BJ (cell line): Measurements from ENCODE around the gene DLG1. TPM values are rescaled to one million over a fixed set of nuclear protein-coding genes. Genes with fewer than 3 reads are reported as not detected.

Source experiments
- CTCF ChIA-PET: fragments of 350-600 bp; formaldehyde crosslinking; extraction: SDS; loops from one replicate; lab custom pipeline; 2021; ENCODE audit warnings: antibody characterized with exemption, inconsistent platforms; lab: Yijun Ruan, JAX
- POLR2A ChIA-PET: fragments of 300-600 bp; sonication (Branson Sonifier 250); formaldehyde crosslinking; extraction: SDS; loops from one replicate; lab custom pipeline; 2021; ENCODE audit warnings: antibody characterized with exemption; lab: Charles Lee
- DNase-seq: peaks from one replicate; pipeline ENCODE4 v3.0.0-alpha.2; 2011; ENCODE audit warnings: low read depth
- H3K27me3 ChIP-seq: 2 replicates; pipeline ENCODE4 v1.6.0; 2011; ENCODE audit warnings: low read length; ENCODE audit not compliant: control insufficient read depth, insufficient read depth
- H3K36me3 ChIP-seq: 2 replicates; pipeline ENCODE4 v1.5.1; 2011; ENCODE audit warnings: low read length; ENCODE audit not compliant: control insufficient read depth, insufficient read depth
- H3K4me3 ChIP-seq: 2 replicates; pipeline ENCODE4 v1.5.1; 2011; ENCODE audit warnings: low read depth, mild to moderate bottlenecking, control low read depth, low read length
- CTCF ChIP-seq: IDR thresholded peaks from 2 replicates; pipeline ENCODE4 v1.5.1; 2011; ENCODE audit warnings: low read depth, mild to moderate bottlenecking, control low read depth, inconsistent platforms, low read length, moderate library complexity; ENCODE audit not compliant: insufficient read depth
- polyA plus RNA-seq: library from polyadenylated mRNA; depleted of rRNA; stranded (reverse); fragments of >200 nt; gene quantifications from 2 replicates; pipeline ENCODE4 v1.2.3, GENCODE V29; 2011

DLG1 gene
- polyA plus RNA-seq, 1 experiment, result 40.4 TPM

- Histone ChIP-seq H3K27me3 (no peaks in the 10 kb centered on the region), H3K4me3 (peak overlapping the region; percentile 81), H3K36me3 (no peaks in the 10 kb centered on the region)
- ChIA-PET POLR2A (interaction anchor here (0.6 kb wide), 1 partner anchor 21 kb away, joined by 10 read pairs; no protein-coding TSS in a partner anchor), CTCF (interaction anchor here (0.7 to 1.3 kb wide), 6 partner anchors 40 to 212 kb away, joined by 3 to 4 read pairs (median 3); no protein-coding TSS in a partner anchor)
- no peak for TF ChIP-seq CTCF
- peak; percentile 19 for DNase-seq
These were observed 704 bp downstream of the DLG1 start for GRCh38 chr3:197297476-197298340.

GRCh38 chr3:197297002-197297401 lies 1.4 kb downstream of the DLG1 start:
- CTCF ChIA-PET, result interaction anchor here (1.3 kb wide), 1 partner anchor 212 kb away, joined by 3 read pairs; no protein-coding TSS in a partner anchor
- H3K4me3 ChIP-seq, result peak overlapping the region; percentile 81
- no peak for TF ChIP-seq CTCF
- H3K36me3 ChIP-seq, result no peaks in the 10 kb centered on the region
- POLR2A ChIA-PET, result no interaction called here
- no peak for DNase-seq
- H3K27me3 ChIP-seq, result no peaks in the 10 kb centered on the region

GRCh38 chr3:197296545-197296944 lies 1.9 kb downstream of the DLG1 start:
- ChIA-PET CTCF (interaction anchor here (1.3 kb wide), 1 partner anchor 213 kb away, joined by 3 read pairs; no protein-coding TSS in a partner anchor), POLR2A (interaction anchor here (0.7 kb wide), 1 partner anchor 124 kb away, joined by 3 read pairs; no protein-coding TSS in a partner anchor)
- H3K27me3 ChIP-seq, result no peaks in the 10 kb centered on the region
- no peaks in the 10 kb centered on the region for H3K36me3 ChIP-seq
- peak overlapping the region; percentile 81 for H3K4me3 ChIP-seq
- no peak for DNase-seq
- no peak for TF ChIP-seq CTCF

DNA sequence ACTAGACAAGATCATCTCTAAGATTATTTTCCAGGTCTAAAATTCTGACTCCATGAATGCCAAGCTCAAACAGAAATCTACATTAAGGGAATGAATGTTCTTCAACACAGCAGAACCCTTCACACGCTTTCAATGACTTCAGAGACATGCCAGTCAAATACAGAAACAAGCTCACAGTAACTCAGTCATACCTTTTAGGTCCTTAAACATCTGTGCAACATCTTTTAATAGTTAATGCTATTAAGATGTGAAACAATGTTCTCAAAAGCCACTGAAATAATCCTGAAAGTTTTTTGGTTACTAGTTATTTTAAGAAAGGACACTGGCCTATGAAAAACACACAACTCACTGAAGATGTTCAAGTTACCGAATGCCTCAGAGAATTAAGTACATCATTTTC lies 2.5 kb downstream of the DLG1 start:
- Histone ChIP-seq H3K27me3 (no peaks in the 10 kb centered on the region), H3K4me3 (peak overlapping the region; percentile 81; the same call in 1 of the 2 replicates), H3K36me3 (no peaks in the 10 kb centered on the region)
- DNase-seq, result no peak
- no peak for TF ChIP-seq CTCF
- ChIA-PET CTCF (interaction anchor here (1.1 kb wide), 1 partner anchor 9 kb away, joined by 4 read pairs; no protein-coding TSS in a partner anchor), POLR2A (interaction anchor here (0.7 kb wide), 1 partner anchor 124 kb away, joined by 3 read pairs; no protein-coding TSS in a partner anchor)

DNA sequence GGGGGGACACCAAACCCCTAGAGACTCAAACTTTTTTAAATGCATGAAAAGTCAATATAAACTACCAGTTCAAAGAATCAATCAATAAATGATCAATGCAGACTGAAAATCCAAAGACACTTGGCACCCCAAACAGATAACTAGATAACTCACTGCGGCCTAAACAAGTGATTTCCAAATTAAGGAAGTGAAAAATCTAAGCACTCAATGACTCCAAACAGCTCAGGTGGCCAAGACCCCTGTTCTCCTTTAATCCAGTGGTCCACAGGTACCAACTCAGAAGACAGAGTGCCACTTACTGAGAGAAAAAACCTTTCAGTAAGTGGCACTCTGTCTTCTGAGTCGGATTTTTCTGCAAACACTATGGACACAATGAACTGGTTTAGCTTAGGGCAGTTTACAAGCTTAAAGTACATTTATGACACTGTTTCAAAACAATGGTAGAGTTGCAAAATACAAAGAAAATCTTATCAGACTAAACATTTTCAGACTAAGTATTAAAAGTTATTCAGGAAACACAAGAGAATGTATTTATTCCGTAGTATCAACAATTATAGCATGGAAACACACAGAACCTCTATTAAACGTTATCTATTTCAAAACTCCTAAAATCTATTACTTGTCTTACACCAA lies 4.7 kb downstream of the DLG1 start:
- TF ChIP-seq CTCF, result no peak
- CTCF ChIA-PET, result interaction anchor here (0.7 to 1.6 kb wide), 5 partner anchors 13 to 218 kb away, joined by 3 read pairs; no protein-coding TSS in a partner anchor
- POLR2A ChIA-PET, result interaction anchor here (0.6 kb wide), 2 partner anchors 47 to 213 kb away, joined by 5 to 6 read pairs; no protein-coding TSS in a partner anchor
- no peaks in the 10 kb centered on the region for H3K36me3 ChIP-seq
- no peak for DNase-seq
- no peaks in the 10 kb centered on the region for H3K27me3 ChIP-seq
- H3K4me3 ChIP-seq, result no peak overlapping the region
